ENCODE measurements around the gene SSBP3. TPM values are rescaled to one million over a fixed set of nuclear protein-coding genes. Genes with fewer than 3 reads are reported as not detected.
A peak's percentile ranks its signal among the peaks of the same experiment; 100 is the strongest.

Gene SSBP3
- total RNA-seq, 2 donors from 2014 or later = 63.8 to 76.5 TPM

- H3K27ac ChIP-seq = no peak overlapping the region
- H3K27me3 ChIP-seq = no peaks in the 10 kb centered on the region
- intact Hi-C loops (cut with DNase I) = no loop called here
- no peak for DNase-seq
- H3K36me3 ChIP-seq = no peaks in the 10 kb centered on the region
- no peaks in the 10 kb centered on the region for H3K9me3 ChIP-seq
- TF ChIP-seq, protein P1, sequence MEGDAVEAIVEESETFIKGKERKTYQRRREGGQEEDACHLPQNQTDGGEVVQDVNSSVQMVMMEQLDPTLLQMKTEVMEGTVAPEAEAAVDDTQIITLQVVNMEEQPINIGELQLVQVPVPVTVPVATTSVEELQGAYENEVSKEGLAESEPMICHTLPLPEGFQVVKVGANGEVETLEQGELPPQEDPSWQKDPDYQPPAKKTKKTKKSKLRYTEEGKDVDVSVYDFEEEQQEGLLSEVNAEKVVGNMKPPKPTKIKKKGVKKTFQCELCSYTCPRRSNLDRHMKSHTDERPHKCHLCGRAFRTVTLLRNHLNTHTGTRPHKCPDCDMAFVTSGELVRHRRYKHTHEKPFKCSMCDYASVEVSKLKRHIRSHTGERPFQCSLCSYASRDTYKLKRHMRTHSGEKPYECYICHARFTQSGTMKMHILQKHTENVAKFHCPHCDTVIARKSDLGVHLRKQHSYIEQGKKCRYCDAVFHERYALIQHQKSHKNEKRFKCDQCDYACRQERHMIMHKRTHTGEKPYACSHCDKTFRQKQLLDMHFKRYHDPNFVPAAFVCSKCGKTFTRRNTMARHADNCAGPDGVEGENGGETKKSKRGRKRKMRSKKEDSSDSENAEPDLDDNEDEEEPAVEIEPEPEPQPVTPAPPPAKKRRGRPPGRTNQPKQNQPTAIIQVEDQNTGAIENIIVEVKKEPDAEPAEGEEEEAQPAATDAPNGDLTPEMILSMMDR (IDR thresholded peaks at IDR 0.05) = no peak
- peaks cover 16% of the 10 kb centered on the region for H3K4me1 ChIP-seq
- no peak overlapping the region for H3K4me3 ChIP-seq
- H3K9ac ChIP-seq (ENCODE audit: low read depth in 2 of 2, low read length in 2 of 2) = no peak overlapping the region
These were observed 67.1 kb downstream of the SSBP3 start for GRCh38 chr1:54339126-54339525.

- TF ChIP-seq, protein P1 (IDR thresholded peaks at IDR 0.05) = no peak
- H3K4me3 ChIP-seq = no peak overlapping the region
- H3K27ac ChIP-seq = no peak overlapping the region
- peaks cover 14% of the 10 kb centered on the region for H3K4me1 ChIP-seq
- H3K36me3 ChIP-seq = no peaks in the 10 kb centered on the region
- no peak for DNase-seq
- H3K27me3 ChIP-seq = no peaks in the 10 kb centered on the region
- no peak overlapping the region for H3K9ac ChIP-seq (ENCODE audit: low read depth in 2 of 2, low read length in 2 of 2)
- no peaks in the 10 kb centered on the region for H3K9me3 ChIP-seq
- intact Hi-C loops (cut with DNase I) = no loop called here
These were observed 67.7 kb downstream of the SSBP3 start for GRCh38 chr1:54338464-54338863.

DNA sequence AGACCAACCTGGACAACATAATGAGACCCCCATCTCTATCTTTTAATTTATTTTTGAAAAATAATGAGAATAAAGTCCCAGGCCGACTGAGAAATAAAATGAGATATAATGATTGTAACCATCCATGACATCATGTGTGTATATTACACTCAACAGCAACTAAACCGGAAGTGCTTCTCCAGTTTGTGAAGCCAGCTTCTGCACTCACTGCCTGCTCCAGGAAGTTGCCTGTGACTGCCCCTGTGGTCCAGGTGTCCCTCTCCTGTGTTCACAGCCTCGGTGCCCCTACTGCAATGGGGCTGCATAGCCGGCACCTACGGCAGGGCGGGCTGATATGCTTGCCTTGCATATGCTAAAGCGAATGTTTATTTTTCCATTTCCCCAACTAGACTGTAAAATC lies 68.3 kb downstream of the SSBP3 start:
- no peak overlapping the region for H3K9ac ChIP-seq (ENCODE audit: low read depth in 2 of 2, low read length in 2 of 2)
- intact Hi-C loops (cut with DNase I) = no loop called here
- no peak overlapping the region for H3K27ac ChIP-seq
- no peak overlapping the region for H3K4me3 ChIP-seq
- H3K9me3 ChIP-seq = no peaks in the 10 kb centered on the region
- peaks cover 8% of the 10 kb centered on the region for H3K4me1 ChIP-seq
- no peak for DNase-seq
- TF ChIP-seq, protein P1 (IDR thresholded peaks at IDR 0.05) = no peak
- H3K36me3 ChIP-seq = no peaks in the 10 kb centered on the region
- H3K27me3 ChIP-seq = no peaks in the 10 kb centered on the region

DNA sequence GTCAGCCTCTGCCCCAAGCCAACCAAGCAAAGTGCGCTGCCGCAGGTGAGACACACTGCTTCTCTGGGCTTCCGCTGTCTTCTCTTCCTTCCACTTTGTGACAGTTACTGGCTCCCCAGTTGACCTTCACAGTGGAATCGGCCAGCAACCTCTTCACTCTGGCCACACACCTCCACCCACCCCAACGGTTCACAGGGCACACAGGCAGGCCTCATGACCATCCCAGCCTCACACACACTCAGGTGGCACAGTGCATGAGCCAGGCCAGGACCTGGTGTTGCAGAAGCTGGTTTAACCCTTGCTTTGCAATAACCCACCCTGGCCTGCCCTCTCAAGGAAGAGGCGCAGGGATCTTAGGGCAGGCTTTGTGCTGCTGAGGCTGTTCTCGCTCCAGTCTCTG lies 69.2 kb downstream of the SSBP3 start:
- peaks cover 4% of the 10 kb centered on the region for H3K4me1 ChIP-seq

GRCh38 chr1:54336116-54336515 lies 70.1 kb downstream of the SSBP3 start:
- no peak overlapping the region for H3K9ac ChIP-seq (ENCODE audit: low read depth in 2 of 2, low read length in 2 of 2)
- no peak overlapping the region for H3K4me3 ChIP-seq
- peak overlapping the region; percentile 75 for H3K27ac ChIP-seq
- TF ChIP-seq, protein P1 (IDR thresholded peaks at IDR 0.05) = no peak
- no peaks in the 10 kb centered on the region for H3K9me3 ChIP-seq
- H3K36me3 ChIP-seq = no peaks in the 10 kb centered on the region
- no peak for DNase-seq
- H3K27me3 ChIP-seq = no peaks in the 10 kb centered on the region
- intact Hi-C loops (cut with DNase I) = no loop called here
- H3K4me1 ChIP-seq = peaks cover 3% of the 10 kb centered on the region

More for the DNA sequence above, 69.2 kb downstream of the SSBP3 start:
- intact Hi-C loops (cut with DNase I) = no loop called here
- no peak overlapping the region for H3K27ac ChIP-seq
- DNase-seq = no peak
- TF ChIP-seq, protein P1 (IDR thresholded peaks at IDR 0.05) = no peak
- H3K9ac ChIP-seq (ENCODE audit: low read depth in 2 of 2, low read length in 2 of 2) = no peak overlapping the region
- H3K9me3 ChIP-seq = no peaks in the 10 kb centered on the region
- H3K36me3 ChIP-seq = no peaks in the 10 kb centered on the region
- H3K4me3 ChIP-seq = no peak overlapping the region
- no peaks in the 10 kb centered on the region for H3K27me3 ChIP-seq

DNA sequence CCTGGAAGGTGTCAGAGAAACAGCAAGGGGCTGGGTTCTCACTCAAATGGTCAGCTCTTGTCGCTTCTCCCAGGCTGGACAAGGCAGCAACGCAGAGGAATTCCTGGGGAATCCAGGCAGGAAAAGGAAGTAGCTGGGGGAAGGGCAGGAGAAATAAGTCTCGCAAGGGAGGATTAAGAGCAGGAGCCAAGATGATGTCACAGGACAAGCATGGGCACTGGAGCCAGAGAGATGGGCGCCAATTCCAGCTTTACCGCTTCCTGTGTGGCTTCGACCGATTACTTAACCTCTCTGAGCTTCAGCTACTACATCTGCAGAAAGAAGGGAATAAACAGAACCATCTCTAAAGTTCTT lies 70.5 kb downstream of the SSBP3 start:
- intact Hi-C loops (cut with DNase I) = no loop called here
- Histone ChIP-seq H3K4me1 (peaks cover 3% of the 10 kb centered on the region), H3K27ac (peak overlapping the region; percentile 75), H3K4me3 (no peak overlapping the region), H3K9ac (ENCODE audit: low read depth in 2 of 2, low read length in 2 of 2) (no peak overlapping the region), H3K36me3 (no peaks in the 10 kb centered on the region), H3K9me3 (no peaks in the 10 kb centered on the region), H3K27me3 (no peaks in the 10 kb centered on the region)
- peak; percentile 49 for DNase-seq
- TF ChIP-seq, protein P1 (IDR thresholded peaks at IDR 0.05) = no peak
